Ovary (tissue), 3 donors: ENCODE results near the gene SCN9A.

Source experiments
- POLR2A ChIP-seq: fragments of 450-650 bp; IDR thresholded peaks from one replicate; pipeline ENCODE4 v1.6.1; 2017; ENCODE audit warnings: antibody characterized with exemption, mild to moderate bottlenecking, moderate library complexity
- TF ChIP-seq, protein P1 (sequence below), 3 donors: fragments of 450-650 bp in 2 of 3; fragments of 200-600 bp in 1 of 3; IDR thresholded peaks; one replicate each; pipeline versions ENCODE4 v1.5.1 to v1.8.0; 2016 to 2022; ENCODE audit warnings: antibody characterized with exemption in 3 of 3, mild to moderate bottlenecking in 1 of 3
- donor health status: DM: no; HTN: no; CAD: no.

GRCh38 chr2:166188084-166188483, 187.7 kb downstream of the SCN9A start:
- TF ChIP-seq, protein P1, sequence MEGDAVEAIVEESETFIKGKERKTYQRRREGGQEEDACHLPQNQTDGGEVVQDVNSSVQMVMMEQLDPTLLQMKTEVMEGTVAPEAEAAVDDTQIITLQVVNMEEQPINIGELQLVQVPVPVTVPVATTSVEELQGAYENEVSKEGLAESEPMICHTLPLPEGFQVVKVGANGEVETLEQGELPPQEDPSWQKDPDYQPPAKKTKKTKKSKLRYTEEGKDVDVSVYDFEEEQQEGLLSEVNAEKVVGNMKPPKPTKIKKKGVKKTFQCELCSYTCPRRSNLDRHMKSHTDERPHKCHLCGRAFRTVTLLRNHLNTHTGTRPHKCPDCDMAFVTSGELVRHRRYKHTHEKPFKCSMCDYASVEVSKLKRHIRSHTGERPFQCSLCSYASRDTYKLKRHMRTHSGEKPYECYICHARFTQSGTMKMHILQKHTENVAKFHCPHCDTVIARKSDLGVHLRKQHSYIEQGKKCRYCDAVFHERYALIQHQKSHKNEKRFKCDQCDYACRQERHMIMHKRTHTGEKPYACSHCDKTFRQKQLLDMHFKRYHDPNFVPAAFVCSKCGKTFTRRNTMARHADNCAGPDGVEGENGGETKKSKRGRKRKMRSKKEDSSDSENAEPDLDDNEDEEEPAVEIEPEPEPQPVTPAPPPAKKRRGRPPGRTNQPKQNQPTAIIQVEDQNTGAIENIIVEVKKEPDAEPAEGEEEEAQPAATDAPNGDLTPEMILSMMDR (IDR thresholded peaks at IDR 0.05) = no peak
- no peak for TF ChIP-seq POLR2A
